ENCODE data around the gene CPPED1.

- TF ChIP-seq POLR2AphosphoS5 (IDR thresholded peaks at IDR 0.05) = no peak
- no peak for TF ChIP-seq CTCF (IDR thresholded peaks at IDR 0.05)
Observed at GRCh38 chr16:12781777-12782176, 21.9 kb downstream of the CPPED1 start.

Measured in stomach (tissue), 4 donors.